Measurements from ENCODE around the gene CIITA.
A peak's percentile ranks its signal among the peaks of the same experiment; 100 is the strongest.

Gene CIITA

DNA sequence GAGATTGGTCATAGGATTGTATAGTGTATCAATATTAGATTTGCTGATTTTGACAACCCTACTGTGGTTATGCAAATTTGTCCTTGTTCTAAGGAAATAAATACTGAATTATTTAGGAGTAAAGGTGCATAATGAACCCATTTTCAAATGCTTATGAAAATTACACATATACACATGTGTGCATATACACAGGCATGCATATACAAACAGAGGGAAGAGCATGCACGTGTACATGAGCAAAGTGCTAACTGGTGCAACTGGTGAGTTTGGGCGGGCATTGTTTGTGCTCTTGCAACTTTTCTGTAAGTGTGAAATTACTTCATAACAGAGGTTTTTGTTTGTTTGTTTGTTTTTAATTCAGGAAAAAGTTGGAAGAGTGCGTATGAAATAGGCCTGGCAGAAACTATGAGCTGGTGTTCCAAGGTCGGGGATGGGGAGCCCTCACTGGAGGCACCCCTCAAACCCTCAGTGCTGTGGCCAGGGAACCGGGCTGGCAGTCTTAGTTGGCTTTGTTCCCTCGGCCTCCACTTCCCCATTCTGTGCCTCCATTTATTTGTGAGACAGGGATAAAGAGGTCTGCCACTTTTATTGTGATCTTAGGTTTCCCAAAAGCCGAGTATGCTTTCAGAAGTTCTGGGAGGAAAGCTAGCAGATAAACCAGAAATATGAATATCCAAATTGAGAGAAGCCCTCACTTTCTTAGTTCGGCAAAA, 59.4 kb downstream of the CIITA start:
- TF ChIP-seq CTCF (IDR thresholded peaks at IDR 0.05; ENCODE audit: insufficient read depth, low read length, missing control alignments) = no peak
- no peak overlapping the region for H3K4me3 ChIP-seq (ENCODE audit: low read depth, low read length)
- CTCF ChIA-PET = interaction anchor here (2.1 to 15.0 kb wide), 2 partner anchors 13 to 18 kb away, joined by 7 to 108 read pairs; no protein-coding TSS in a partner anchor
- POLR2A ChIA-PET = no interaction called here
- DNase-seq (ENCODE audit: low read depth, low spot score) = no peak

DNA sequence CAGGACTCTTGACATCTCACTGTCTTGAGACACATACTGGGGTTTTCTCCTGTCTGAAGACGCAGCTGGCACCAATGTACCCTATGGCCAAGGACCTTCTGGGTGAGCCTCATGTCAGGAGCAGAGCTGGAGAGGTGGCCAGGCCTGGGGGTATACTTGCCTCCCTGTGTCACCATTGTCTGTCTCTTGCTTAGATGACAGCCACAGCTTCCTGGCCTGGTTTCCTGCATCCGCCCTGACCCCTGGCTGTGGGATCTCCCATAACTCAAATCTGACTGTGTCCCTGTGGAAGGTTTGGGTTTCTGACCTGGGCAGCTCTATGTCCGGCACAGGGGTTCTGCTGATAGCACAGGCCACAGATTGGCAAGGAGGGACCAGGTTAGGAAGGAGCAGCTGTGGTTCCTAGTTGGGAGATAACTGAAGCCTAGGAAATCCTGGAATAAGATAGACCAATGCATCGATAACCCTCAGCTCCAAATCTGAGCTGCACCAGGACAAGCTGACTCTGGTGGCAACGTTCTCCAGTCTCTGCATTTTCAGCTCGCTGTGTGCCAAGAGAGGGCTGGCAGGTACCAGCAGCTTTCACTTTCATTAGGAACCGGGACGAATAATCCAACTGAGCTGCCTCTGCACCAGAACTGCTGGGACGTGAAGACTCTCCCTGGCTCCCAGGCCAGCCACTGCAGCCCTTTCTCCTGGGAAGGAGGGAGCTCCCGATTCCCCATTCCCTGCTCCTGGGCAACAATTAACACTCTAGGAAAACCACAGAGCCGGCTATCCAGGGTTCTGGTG, 60.3 kb downstream of the CIITA start:
- no peak for TF ChIP-seq CTCF (IDR thresholded peaks at IDR 0.05; ENCODE audit: insufficient read depth, low read length, missing control alignments)
- ChIA-PET CTCF (interaction anchor here (2.1 to 15.0 kb wide), 2 partner anchors 13 to 19 kb away, joined by 7 to 108 read pairs; no protein-coding TSS in a partner anchor), POLR2A (interaction anchor here (0.6 kb wide), 1 partner anchor 942 kb away, joined by 3 read pairs; no protein-coding TSS in a partner anchor)
- DNase-seq (ENCODE audit: low read depth, low spot score) = no peak
- no peak overlapping the region for H3K4me3 ChIP-seq (ENCODE audit: low read depth, low read length)

DNA sequence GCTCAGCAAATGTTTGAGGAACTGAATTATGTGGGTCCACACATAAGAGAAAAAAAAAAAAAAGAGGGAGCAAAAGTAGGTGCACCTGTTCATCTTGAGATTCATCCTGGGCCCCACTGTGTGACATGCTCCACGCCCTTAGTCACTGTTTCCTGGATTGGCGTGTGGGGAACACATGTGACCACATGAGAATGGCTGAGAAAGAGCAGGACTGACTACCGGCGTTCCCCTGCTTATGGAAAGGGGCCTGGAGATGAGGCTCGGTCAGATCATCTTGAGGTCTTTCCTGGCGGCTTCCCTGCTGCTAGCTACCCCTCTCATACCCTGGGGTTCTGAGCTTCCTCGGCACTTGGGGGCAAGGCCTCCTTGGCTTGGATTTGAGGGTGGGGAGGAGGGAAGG, 61.3 kb downstream of the CIITA start:
- DNase-seq (ENCODE audit: low read depth, low spot score) = no peak
- no peak for TF ChIP-seq CTCF (IDR thresholded peaks at IDR 0.05; ENCODE audit: insufficient read depth, low read length, missing control alignments)
- CTCF ChIA-PET = interaction anchor here (15.0 kb wide), 1 partner anchor 20 kb away, joined by 108 read pairs; no protein-coding TSS in a partner anchor
- POLR2A ChIA-PET = no interaction called here
- peak overlapping the region; percentile 3; the same call in 1 of the 2 replicates for H3K4me3 ChIP-seq (ENCODE audit: low read depth, low read length)

DNA sequence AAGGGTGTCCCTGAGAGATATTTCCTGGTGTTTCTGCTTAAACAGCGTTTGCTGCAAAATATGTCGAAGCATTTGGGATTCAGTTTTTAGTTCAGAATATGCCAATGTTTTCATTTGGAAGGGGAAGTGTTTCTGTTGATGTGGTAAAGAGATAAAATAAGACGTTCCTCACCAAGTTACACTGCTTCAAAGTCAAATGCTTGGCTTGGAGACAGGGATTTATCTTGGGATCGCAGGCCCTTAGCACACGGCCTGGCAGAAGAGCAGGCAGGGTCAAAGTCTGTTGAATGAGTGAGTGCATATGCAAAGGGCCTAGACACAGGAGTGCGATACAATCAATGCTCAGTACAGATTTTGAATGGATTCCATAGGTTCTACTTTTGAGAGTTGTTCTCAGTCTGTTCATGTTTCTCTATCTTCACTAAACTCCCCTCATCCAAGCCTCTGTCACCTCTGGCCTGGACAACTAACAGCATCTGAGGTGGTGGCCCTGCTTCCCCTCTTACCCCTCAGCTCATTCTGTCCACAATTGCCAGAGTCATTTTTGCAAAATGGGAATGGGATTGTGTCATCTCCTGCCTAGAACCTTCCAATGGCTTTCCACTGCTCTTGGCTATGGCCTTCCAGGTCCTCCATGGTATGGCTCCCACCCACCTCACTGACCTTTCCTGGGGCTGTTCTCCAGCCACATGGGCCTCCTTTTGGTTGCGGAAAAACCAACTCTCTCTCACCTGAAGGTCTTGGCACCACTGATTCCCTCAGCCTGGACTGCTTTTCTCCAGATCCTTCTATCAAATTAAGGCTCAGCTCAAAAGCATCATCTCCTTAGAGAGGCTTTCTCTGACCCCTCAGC, 62.0 kb downstream of the CIITA start:
- no peak for DNase-seq (ENCODE audit: low read depth, low spot score)
- peak overlapping the region; percentile 12; the same call in 1 of the 2 replicates for H3K4me3 ChIP-seq (ENCODE audit: low read depth, low read length)
- no peak for TF ChIP-seq CTCF (IDR thresholded peaks at IDR 0.05; ENCODE audit: insufficient read depth, low read length, missing control alignments)
- POLR2A ChIA-PET = no interaction called here
- CTCF ChIA-PET = interaction anchor here (1.1 to 15.0 kb wide), 3 partner anchors 15 to 25 kb away, joined by 3 to 108 read pairs (median 4); no protein-coding TSS in a partner anchor

DNA sequence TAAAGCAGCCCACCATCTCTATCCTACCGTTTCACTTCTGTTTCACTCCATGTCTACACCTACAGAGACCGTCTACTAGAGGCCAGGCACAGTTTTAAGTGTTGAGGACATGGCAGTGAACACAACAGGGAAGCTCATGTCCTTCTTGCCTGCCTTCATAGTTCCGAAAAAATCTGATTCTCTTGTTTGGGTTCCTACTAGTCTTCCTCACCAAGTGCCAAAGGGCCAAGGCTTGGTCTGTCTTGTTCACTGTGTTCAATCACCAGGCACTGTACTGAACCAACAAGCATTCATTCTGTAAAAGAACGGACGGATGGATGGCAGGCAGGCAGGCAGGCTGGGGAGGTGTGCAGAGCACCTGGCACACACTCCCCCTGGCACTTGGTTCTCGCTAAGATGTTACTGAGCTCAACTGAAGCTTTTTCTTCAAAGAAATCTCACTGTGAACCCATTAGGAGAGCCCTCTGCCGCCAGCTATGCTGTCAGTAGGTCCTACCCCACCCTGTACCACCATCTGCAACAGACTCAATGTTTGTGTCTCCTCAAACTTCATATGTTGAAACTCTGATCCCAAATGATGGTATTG, 62.7 kb downstream of the CIITA start:
- ChIA-PET POLR2A (no interaction called here), CTCF (interaction anchor here (1.1 to 15.0 kb wide), 4 partner anchors 8 to 24 kb away, joined by 3 to 108 read pairs (median 6); no protein-coding TSS in a partner anchor)
- TF ChIP-seq CTCF (IDR thresholded peaks at IDR 0.05; ENCODE audit: insufficient read depth, low read length, missing control alignments) = no peak
- no peak for DNase-seq (ENCODE audit: low read depth, low spot score)
- peak overlapping the region; percentile 61 for H3K4me3 ChIP-seq (ENCODE audit: low read depth, low read length)
